HG02588 (cell line): ENCODE measurements around the gene KRTAP19-6.
"Not testable (repeated sequence)": the region's sequence is repeated elsewhere in the genome, so short reads cannot be mapped to it uniquely, and the experiment has no call there.

Experiments used
- ATAC-seq: cut with Tn5 transposase; IDR thresholded peaks from one replicate; pipeline ENCODE4 v1.9.1; 2021; ENCODE audit warnings: mild to moderate bottlenecking, moderate library complexity; ENCODE audit not compliant: unreplicated experiment

KRTAP19-6 gene

GRCh38 chr21:30541764-30542163 is at the start of gene KRTAP19-6:
KRTAP19-6 (minus strand) TSS chr21:30541864; CDS start chr21:30541833, 31 bp downstream.
- no peak for ATAC-seq

GRCh38 chr21:30590297-30590696 is 48.6 kb upstream of the KRTAP19-6 start, which contains the start of gene KRTAP22-2:
KRTAP22-2 (minus strand) TSS chr21:30590397.
- no peak for ATAC-seq

DNA sequence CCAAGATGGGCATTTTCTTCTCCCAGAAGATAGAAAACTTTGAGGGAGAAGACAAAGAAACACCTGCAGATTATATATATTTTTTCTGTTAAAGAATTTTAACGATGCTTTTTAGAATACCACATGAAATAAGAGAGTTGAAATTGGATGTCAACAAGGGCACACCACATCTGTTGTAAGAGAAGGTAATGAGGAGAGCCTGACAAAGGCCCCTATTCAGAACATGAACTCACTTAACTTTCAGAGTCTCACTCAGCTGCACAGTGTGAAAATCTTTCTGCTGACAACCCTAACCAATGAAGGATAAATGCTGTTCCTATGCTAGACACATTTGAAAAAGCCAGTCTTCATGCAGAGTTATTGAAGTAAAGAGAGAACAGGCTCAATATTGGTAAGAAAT is 41.2 kb upstream of the KRTAP19-6 start:
- ATAC-seq: no peak

DNA sequence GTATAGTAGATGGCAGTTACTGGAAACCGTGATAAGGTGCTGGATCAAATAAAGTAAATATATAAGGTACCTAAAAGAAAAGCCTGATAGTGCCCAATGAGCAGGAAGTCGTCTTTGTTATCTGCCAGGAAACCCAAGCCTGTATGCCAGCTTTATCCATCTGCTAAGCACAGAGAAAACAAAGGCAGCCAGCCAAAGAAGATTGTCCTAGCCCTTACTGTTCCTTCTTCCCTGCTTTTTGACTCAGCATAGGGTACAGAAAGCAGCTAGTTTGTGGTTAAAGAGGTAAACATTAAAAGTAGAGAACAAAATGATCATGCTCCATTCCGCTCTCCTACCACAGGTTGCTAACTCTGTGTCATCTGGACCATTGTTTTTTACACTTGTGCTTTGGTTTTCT is 38.5 kb upstream of the KRTAP19-6 start:
- ATAC-seq: no peak

- no peak for ATAC-seq
Measured at GRCh38 chr21:30579346-30579745, 37.7 kb upstream of the KRTAP19-6 start.

GRCh38 chr21:30577766-30578165 is 36.1 kb upstream of the KRTAP19-6 start:
- no peak for ATAC-seq

DNA sequence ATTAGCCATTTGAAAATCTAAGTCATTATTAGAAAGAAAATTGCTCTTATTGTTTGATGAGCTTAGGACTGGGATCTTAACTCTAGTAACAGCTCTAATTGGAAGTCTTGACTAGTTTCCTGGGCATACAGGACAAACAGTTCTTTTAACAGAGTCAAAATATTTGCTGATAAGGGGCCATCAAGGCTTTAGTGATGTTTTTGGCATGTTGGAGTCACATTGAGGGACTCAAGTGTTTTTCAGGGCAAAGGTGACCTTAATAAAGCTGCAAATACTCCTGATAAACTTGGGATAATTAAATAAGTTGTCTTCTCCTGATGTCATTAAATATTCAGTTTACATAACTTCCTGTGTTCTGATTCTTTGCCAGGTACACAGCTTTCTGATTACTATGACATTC is 26.0 kb upstream of the KRTAP19-6 start:
- no peak for ATAC-seq

- ATAC-seq: no peak
Measured at GRCh38 chr21:30563630-30564029, 22.0 kb upstream of the KRTAP19-6 start.

DNA sequence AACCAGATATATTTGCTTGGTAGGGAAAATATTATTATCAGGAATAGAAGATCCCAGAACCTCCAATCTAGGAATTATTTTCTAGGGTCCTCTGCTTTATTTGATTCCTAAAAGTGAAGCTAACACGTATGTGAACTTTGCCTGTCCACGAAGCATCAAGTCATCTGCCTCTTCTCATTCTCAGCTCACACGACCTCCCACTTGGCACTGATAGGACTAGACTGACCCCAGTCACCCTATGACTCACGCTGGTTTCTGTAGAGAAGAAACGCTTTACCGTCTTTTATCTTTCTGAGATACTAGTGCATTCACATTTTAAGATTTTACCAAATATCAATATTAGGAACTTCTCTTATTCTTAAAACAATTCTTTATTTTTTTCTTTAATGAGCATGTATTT is 21.4 kb upstream of the KRTAP19-6 start:
- no peak for ATAC-seq

DNA sequence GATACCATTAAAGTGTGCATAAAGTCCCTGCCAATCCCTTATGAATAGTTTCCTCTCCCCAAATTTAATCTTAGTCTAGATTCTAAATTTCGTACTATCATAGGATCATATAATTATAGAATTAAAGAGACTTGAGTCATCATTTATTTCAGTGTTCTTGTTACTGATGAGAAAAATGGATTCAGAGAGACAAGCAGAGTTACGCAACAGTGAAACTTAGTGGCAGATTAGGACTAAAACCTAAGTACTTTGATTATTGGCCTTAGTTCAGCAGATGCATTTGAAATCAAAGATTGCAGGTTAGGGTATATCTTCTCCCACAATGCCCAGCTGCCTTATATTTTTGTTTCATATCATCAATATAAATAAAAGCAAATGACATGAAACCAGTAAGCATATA is 20.3 kb upstream of the KRTAP19-6 start:
- ATAC-seq: no peak

GRCh38 chr21:30561264-30561895 is 19.7 kb upstream of the KRTAP19-6 start, which contains the start of gene KRTAP19-7:
KRTAP19-7 (minus strand) TSS chr21:30561314; CDS start chr21:30561289, 25 bp downstream.
- ATAC-seq: no peak

- no peak for ATAC-seq
Measured at GRCh38 chr21:30555095-30555494, 13.4 kb upstream of the KRTAP19-6 start.

DNA sequence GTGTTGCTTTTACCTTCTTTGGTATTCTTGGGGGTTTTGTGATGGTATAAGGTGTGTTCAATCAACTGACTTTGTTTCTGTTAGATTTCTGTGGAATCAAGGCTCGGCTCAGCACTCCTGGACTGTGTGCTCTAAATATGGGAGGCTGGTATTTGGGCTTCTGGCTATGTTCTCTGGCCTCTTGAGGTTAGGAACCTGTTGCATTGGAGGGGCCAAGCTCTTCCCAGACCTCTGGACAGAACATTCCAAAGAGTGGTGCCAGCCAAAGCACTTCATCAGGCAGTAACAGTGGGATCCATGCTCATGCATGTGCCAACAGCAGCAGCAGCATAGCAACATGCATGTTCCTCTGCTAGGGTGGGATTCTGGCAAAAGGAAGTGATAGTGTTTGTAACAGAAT is 11.1 kb upstream of the KRTAP19-6 start:
- ATAC-seq: no peak

GRCh38 chr21:30518876-30519275 is 22.8 kb downstream of the KRTAP19-6 start:
- ATAC-seq: no peak

DNA sequence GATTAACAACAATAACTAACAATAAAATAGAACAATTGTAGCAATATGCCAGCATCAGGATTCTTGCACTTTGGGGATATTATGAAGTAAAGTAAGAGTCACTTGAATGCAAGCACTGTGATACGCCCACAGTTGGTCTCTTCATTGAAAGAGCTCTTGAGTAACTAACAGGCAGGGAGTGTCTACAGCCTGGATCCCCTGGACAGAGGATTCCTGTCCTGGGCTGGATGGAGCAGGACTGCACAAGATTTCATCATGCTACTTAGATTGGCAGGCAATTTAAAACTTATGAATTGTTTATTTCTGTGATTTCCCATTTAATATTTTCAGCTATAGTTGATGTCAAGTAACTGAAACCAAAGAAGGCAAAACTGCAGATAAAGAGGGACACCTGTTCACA is 26.0 kb downstream of the KRTAP19-6 start:
- ATAC-seq: no peak

DNA sequence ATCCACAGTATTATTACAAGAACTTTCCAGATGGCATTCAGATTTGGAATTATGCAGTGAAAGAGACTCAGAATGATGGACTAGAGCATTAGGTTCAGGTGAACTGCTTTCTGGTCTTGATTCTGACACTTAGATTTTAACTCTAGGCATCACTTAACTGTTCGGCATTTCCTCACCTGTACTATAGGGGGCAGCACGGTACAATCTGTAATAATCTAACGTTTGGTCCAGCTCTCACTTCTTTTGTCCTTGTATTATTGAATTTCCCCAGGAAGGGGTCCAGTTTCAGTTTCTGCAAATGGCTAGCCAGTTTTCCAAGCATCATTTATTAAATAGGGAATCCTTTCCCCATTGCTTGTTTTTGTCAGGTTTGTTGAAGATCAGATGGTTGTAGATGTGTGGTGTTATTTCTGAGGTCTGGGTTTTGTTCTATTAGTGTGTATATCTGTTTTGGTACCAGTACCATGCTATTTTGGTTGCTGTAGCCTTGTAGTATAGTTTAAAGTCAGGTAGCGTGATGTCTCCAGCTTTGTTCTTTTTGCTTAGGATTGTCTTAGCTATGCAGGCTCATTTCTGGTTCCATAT is 36.0 kb downstream of the KRTAP19-6 start:
- not testable (repeated sequence) for ATAC-seq

- no peak for ATAC-seq
Measured at GRCh38 chr21:30502041-30502440, 39.6 kb downstream of the KRTAP19-6 start, which contains the start of gene KRTAP19-5. KRTAP19-5 (minus strand) TSS chr21:30502141; CDS start chr21:30502090, 51 bp downstream.

GRCh38 chr21:30497065-30497464 is 44.6 kb downstream of the KRTAP19-6 start, which contains the start of gene KRTAP19-4:
KRTAP19-4 (minus strand) TSS chr21:30497165; CDS start chr21:30497110, 55 bp downstream.
- ATAC-seq: no peak

- no peak for ATAC-seq
Measured at GRCh38 chr21:30491963-30492428, 49.7 kb downstream of the KRTAP19-6 start, which contains the start of gene KRTAP19-3. KRTAP19-3 (minus strand) TSS chr21:30492013; CDS start chr21:30491957, 56 bp downstream.
